ENCODE measurements around the gene ARL6IP6.

Gene ARL6IP6

DNA sequence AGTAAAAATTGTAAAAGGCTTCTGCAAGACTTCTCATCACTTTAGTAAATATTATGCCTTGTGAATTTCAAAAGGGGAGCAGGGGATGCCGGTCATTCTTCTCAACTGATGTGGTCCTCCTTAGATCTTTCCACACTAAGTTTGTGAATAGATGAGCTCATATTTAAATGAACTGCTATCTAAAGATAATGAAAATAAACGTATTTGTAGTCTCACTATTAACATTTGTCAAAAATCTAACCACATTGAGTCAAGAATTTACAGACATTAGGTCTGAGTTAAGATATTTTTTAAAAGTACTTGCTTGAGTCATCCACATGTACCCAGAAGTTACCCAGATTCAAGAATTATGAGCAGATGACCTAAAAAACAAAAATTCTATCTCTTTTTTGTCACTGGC is 7.7 kb upstream of the ARL6IP6 start:
- Histone ChIP-seq H3K27ac (no peak overlapping the region), H3K4me3 (no peak overlapping the region)
- DNase-seq (ENCODE audit: low spot score), result no peak
- TF ChIP-seq, protein P1, sequence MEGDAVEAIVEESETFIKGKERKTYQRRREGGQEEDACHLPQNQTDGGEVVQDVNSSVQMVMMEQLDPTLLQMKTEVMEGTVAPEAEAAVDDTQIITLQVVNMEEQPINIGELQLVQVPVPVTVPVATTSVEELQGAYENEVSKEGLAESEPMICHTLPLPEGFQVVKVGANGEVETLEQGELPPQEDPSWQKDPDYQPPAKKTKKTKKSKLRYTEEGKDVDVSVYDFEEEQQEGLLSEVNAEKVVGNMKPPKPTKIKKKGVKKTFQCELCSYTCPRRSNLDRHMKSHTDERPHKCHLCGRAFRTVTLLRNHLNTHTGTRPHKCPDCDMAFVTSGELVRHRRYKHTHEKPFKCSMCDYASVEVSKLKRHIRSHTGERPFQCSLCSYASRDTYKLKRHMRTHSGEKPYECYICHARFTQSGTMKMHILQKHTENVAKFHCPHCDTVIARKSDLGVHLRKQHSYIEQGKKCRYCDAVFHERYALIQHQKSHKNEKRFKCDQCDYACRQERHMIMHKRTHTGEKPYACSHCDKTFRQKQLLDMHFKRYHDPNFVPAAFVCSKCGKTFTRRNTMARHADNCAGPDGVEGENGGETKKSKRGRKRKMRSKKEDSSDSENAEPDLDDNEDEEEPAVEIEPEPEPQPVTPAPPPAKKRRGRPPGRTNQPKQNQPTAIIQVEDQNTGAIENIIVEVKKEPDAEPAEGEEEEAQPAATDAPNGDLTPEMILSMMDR (IDR thresholded peaks at IDR 0.05), result no peak

DNA sequence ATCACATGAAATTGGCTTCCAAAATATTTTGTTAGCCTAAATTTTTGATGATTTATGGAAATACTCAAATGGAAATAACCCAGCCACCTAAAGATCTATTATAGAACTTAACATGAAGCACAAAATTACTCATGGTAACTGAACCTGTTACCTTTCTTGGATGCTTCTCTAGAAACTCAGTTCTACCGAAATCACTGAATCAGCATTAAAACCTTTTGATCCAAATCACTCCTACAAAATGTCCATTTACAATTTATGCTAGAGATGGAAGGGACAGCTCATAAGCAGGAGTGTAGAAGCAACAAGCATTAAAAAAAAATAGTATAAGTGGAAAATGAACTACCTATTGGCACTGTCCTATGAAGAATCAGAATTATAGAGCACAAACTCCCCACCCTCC is 3.3 kb upstream of the ARL6IP6 start:
- TF ChIP-seq, protein P1 (IDR thresholded peaks at IDR 0.05), result no peak
- DNase-seq (ENCODE audit: low spot score), result no peak
- Histone ChIP-seq H3K27ac (no peak overlapping the region), H3K4me3 (no peak overlapping the region)

DNA sequence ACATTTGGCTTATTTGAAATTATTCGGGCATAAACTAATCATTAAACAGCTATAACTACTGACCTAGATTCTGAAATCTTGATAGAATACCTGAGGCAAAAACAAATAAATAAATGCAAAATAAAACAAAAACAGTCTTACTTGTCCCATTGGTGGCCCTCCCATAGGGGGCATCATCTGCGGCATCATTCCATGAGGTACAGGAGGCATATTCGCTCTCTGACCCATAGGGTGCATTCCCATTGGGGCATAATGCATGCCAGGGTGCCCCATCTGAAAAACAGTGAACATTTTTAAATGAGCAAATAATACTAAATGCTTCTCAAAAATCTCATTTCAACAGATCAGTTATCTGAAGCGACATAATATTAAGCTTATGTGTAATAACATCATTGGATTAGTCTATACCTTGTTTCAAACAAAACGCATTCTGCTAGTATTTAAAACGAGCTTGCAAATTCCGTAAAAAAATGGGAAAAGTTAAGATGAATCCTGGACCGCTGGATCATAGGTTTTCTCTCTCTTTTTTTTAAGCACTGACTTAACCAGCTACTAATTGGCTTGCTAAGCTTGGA is 2.5 kb upstream of the ARL6IP6 start:
- no peak for DNase-seq (ENCODE audit: low spot score)
- H3K4me3 ChIP-seq, result peak overlapping the region; percentile 89
- H3K27ac ChIP-seq, result no peak overlapping the region
- TF ChIP-seq, protein P1 (IDR thresholded peaks at IDR 0.05), result no peak

DNA sequence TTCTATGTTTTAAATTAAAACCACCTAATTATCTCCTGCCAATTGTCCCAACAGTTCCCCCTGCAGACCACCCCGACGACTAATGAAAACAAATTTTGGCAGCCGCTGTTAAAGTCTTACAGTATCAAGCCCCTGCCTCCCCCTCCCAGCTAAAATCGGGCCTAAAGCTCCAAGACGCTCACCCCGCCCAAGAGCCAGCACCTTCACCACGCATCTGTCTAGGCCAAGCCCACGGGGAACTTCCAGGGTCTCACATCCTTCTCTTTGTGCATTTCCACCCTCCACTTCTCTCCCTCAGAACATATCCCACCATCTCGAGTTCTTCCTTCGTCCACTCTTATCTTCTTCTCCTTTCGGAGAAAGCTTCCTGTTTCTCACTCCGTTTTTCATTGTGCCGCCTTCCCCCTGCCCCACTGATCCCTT is 1.6 kb upstream of the ARL6IP6 start:
- DNase-seq (ENCODE audit: low spot score), result no peak
- Histone ChIP-seq H3K27ac (peak overlapping the region; percentile 90 to 100), H3K4me3 (peak overlapping the region; percentile 89)
- TF ChIP-seq, protein P1 (IDR thresholded peaks at IDR 0.05), result no peak

DNA sequence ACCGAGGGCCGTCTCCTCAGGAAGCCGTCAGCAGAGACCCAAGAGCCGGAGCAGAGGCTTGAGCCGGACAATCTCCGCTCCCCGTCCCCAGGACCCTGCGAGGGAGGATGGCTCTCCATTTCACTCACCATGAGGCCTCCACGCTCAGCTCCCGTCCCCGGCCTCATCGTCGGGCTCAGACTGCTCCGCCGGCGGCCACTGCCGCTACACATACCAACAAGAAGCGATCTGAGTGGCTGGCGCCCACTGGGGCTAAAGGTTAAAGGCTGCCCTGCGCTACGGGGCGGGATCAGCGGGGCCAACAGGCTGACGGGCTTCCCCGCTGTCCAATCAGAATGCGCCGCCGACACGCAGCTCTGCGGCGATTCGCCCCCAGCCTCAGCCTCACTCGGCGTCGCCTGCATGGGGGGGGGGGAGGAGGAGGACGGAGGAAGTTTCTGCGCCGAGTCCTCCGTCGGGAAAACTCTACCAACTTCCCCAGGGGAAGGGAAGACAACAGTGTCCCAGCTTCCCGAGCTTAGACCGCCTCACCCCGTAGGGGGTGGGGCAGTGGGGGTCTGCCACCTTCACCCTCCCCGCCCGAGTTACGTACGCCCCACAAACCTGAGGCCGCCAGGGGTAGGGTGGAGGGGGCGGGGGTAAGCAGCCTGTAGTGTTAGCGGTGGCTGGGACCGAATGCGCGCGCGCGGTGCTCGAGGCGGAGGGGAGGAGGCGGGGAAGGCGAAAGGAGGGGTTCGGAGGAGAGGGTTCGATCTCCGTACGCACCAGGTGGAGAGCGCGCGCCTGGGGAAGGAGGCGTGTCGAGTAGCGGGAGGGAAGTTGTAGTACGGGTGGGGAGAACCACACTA is 968 bp upstream of the ARL6IP6 start, which contains the start of gene PRPF40A:
TSS of gene PRPF40A (minus strand) at position 234 of the 848 bp plus-strand sequence. CDS start at position 212, 22 bp downstream.
- Histone ChIP-seq H3K4me3 (peak within 1 kb of the TSS; percentile 89), H3K27ac (peak within 1 kb of the TSS; percentile 90 to 100)
- TF ChIP-seq, protein P1 (IDR thresholded peaks at IDR 0.05), result no peak
- peak; percentile 99 for DNase-seq (ENCODE audit: low spot score)

DNA sequence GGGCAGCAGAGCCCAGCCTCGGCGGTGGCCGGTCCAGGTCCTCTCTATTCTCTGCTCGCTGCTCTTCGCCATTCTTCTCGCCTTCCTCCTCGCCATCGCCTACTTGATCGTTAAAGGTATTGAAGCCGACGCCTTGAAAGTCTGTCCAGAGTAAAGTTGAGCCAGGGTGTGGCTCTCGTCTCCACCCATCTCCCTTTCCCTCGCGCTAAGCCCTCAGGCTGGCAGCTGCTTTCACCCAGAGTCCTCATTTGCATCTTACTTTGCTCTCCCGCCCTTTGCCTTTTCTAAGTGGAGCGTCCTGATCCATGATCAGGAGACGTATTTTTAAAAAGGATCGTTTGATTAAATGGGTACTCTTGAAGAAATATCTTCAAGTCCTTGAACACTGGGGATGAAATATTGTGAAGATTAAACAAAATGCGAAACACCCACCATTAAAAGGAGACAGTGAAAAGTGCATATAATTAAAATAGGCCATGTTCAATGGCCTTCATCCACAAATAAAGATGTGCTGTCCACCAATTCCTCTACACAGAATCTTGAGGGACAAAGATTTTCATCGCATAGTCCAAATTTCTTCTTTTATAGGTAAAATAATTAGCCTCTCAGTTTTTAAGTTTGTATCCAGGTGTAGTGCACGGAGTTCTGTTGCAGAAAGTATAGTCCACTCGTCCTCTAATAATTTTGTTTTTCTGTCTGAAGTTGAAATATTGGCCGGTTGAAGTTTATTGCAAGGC is 657 bp downstream of the ARL6IP6 start:
- TF ChIP-seq, protein P1 (IDR thresholded peaks at IDR 0.05), result no peak
- DNase-seq (ENCODE audit: low spot score), result no peak
- H3K4me3 ChIP-seq, result peak overlapping the region; percentile 89
- H3K27ac ChIP-seq, result peak overlapping the region; percentile 90 to 100

Data from coronary artery (tissue), 2 donors.